Lower leg skin (tissue), 3 donors: ENCODE measurements around the gene TGM1.

Source experiments
- CTCF ChIP-seq, 3 donors: fragments of 450-650 bp; IDR thresholded peaks; one replicate each; pipeline ENCODE4 v1.5.1; 2016; ENCODE audit warnings: antibody characterized with exemption in 3 of 3, mild to moderate bottlenecking in 3 of 3, moderate library complexity in 2 of 3
- POLR2A ChIP-seq, 2 donors: fragments of 450-650 bp; IDR thresholded peaks; one replicate each; pipeline ENCODE4 v1.6.1; 2016 to 2017; ENCODE audit warnings: antibody characterized with exemption in 2 of 2, mild to moderate bottlenecking in 1 of 2, moderate library complexity in 1 of 2

GRCh38 chr14:24252289-24253124 is 10.5 kb downstream of the TGM1 start:
- no peak for TF ChIP-seq CTCF (IDR thresholded peaks at IDR 0.05)
- TF ChIP-seq POLR2A (IDR thresholded peaks at IDR 0.05): no peak
